A549 (cell line): Measurements from ENCODE around the gene POU2F3.

Experiments
- BHLHE40 ChIP-seq: IDR thresholded peaks from 2 replicates; pipeline ENCODE4 v1.6.1; 2012; ENCODE audit warnings: low read depth, low read length, inconsistent platforms
- KDM1A ChIP-seq: fragments of 200-600 bp; sonication (generic); IDR thresholded peaks from 2 replicates; pipeline ENCODE4 v1.6.1; 2016; ENCODE audit warnings: low read depth, mild to moderate bottlenecking
- POLR2A ChIP-seq: IDR thresholded peaks from 2 replicates; pipeline ENCODE4 v1.6.1; 2012; ENCODE audit warnings: mild to moderate bottlenecking, low read length
- RAD21 ChIP-seq, 2 experiments: fragments of >200 bp in 1 of 2; sonication (Bioruptor Twin) in 1 of 2; formaldehyde crosslinking in 1 of 2; IDR thresholded peaks in 1 of 2; conservative IDR thresholded peaks in 1 of 2; 2 replicates in 1 of 2; 3 replicates in 1 of 2; pipeline ENCODE4 v1.6.1; 2012 to 2018; ENCODE audit warnings: inconsistent platforms in 1 of 2
- SREBF2 ChIP-seq: fragments of 450-650 bp; IDR thresholded peaks from 2 replicates; pipeline ENCODE4 v1.6.1; 2014; ENCODE audit warnings: mild to moderate bottlenecking, moderate library complexity
- TF ChIP-seq, protein P1 (sequence below): fragments of >200 bp; sonication (Bioruptor Twin); formaldehyde crosslinking; IDR thresholded peaks from 3 replicates; pipeline ENCODE4 v1.5.1; 2016
- TF ChIP-seq, protein P2 (sequence below): IDR thresholded peaks from 2 replicates; pipeline ENCODE4 v1.6.1; 2012

DNA sequence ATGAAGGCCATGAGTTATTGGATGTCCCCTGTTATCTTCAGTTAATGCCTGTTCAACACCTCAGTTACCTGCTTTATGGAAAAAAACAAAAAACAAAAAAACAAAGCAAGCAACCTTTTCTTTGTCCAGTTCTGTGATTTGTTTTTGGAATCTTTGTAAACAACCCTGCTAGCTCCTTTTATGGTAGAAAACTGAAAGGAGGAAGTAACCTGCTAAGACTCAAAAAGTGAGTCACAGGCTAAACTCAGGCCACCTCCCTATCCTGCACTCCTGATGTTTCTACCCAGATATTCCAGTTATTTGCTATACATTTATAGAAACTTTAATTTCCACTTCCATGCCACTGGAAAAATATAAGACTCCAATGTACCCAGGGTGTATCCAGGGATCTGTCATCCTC lies 64.6 kb downstream of the POU2F3 start:
- no peak for TF ChIP-seq KDM1A
- no peak for TF ChIP-seq SREBF2
- TF ChIP-seq, protein P1, sequence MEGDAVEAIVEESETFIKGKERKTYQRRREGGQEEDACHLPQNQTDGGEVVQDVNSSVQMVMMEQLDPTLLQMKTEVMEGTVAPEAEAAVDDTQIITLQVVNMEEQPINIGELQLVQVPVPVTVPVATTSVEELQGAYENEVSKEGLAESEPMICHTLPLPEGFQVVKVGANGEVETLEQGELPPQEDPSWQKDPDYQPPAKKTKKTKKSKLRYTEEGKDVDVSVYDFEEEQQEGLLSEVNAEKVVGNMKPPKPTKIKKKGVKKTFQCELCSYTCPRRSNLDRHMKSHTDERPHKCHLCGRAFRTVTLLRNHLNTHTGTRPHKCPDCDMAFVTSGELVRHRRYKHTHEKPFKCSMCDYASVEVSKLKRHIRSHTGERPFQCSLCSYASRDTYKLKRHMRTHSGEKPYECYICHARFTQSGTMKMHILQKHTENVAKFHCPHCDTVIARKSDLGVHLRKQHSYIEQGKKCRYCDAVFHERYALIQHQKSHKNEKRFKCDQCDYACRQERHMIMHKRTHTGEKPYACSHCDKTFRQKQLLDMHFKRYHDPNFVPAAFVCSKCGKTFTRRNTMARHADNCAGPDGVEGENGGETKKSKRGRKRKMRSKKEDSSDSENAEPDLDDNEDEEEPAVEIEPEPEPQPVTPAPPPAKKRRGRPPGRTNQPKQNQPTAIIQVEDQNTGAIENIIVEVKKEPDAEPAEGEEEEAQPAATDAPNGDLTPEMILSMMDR = no peak
- TF ChIP-seq, protein P2, sequence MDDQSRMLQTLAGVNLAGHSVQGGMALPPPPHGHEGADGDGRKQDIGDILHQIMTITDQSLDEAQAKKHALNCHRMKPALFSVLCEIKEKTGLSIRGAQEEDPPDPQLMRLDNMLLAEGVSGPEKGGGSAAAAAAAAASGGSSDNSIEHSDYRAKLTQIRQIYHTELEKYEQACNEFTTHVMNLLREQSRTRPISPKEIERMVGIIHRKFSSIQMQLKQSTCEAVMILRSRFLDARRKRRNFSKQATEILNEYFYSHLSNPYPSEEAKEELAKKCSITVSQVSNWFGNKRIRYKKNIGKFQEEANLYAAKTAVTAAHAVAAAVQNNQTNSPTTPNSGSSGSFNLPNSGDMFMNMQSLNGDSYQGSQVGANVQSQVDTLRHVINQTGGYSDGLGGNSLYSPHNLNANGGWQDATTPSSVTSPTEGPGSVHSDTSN = no peak
- no peak for TF ChIP-seq RAD21 (conservative IDR thresholded peaks at IDR 0.05 in 1 of 2, IDR thresholded peaks at IDR 0.05 in 1 of 2)
- no peak for TF ChIP-seq BHLHE40
- no peak for TF ChIP-seq POLR2A
